ENCODE measurements around the gene PCDHA8. TPM values are rescaled to one million over a fixed set of nuclear protein-coding genes. Genes with fewer than 3 reads are reported as not detected.

PCDHA8 gene
- total and polyA plus RNA-seq, 2 of the 13 experiments (the other 11 are each of a cell fraction or from before 2014, with no cell fraction given): 0.03 to 0.11 TPM

GRCh38 chr5:140828362-140828737 lies 12.6 kb upstream of the PCDHA8 start:
- no peaks in the 10 kb centered on the region; a peak in 1 of 5 replicates for H3K27me3 ChIP-seq (ENCODE audit: control insufficient read depth in 1 of 2, insufficient read depth in 2 of 2, low read length in 2 of 2)
- H3K9me3 ChIP-seq (ENCODE audit: low read length): no peaks in the 10 kb centered on the region
- H4K20me1 ChIP-seq (ENCODE audit: insufficient read depth, low read length): no peaks in the 10 kb centered on the region
- H3K79me2 ChIP-seq (ENCODE audit: insufficient read depth, low read length): no peaks in the 10 kb centered on the region
- POLR2A ChIA-PET: no interaction called here
- no peaks in the 10 kb centered on the region for H3K4me1 ChIP-seq (ENCODE audit: insufficient read depth, low read length)
- ATAC-seq (0 out of 3 replicates have a peak, but pooled peaks have one; percentile 29), DNase-seq (ENCODE audit: low spot score) (no peak), FAIRE-seq (no peak)
- TF ChIP-seq POGZ (CRISPR knock-in tag; IDR thresholded peaks at IDR 0.05) (no peak), PRMT3 (CRISPR knock-in tag; IDR thresholded peaks at IDR 0.05; ENCODE audit: borderline replicate concordance, low read depth) (no peak), MED8 (CRISPR knock-in tag; IDR thresholded peaks at IDR 0.05; ENCODE audit: insufficient replicate concordance) (no peak), ZNF460 (CRISPR knock-in tag; IDR thresholded peaks at IDR 0.05; ENCODE audit: borderline replicate concordance) (no peak), ARID4A (CRISPR knock-in tag; IDR thresholded peaks at IDR 0.05; ENCODE audit: borderline replicate concordance) (no peak), TARDBP (CRISPR knock-in tag; IDR thresholded peaks at IDR 0.05) (no peak), JUNB (CRISPR knock-in tag; IDR thresholded peaks at IDR 0.05; ENCODE audit: borderline replicate concordance) (no peak), ATRX (CRISPR knock-in tag; IDR thresholded peaks at IDR 0.05; ENCODE audit: borderline replicate concordance) (no peak), ZNF710 (CRISPR knock-in tag; IDR thresholded peaks at IDR 0.05; ENCODE audit: borderline replicate concordance) (no peak)
- TF ChIP-seq, protein P1, sequence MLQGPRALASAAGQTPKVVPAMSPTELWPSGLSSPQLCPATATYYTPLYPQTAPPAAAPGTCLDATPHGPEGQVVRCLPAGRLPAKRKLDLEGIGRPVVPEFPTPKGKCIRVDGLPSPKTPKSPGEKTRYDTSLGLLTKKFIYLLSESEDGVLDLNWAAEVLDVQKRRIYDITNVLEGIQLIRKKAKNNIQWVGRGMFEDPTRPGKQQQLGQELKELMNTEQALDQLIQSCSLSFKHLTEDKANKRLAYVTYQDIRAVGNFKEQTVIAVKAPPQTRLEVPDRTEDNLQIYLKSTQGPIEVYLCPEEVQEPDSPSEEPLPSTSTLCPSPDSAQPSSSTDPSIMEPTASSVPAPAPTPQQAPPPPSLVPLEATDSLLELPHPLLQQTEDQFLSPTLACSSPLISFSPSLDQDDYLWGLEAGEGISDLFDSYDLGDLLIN (CRISPR knock-in tag; IDR thresholded peaks at IDR 0.05; ENCODE audit: borderline replicate concordance): no peak
- no peaks in the 10 kb centered on the region for H3K36me3 ChIP-seq (replicated peaks in 1 of 2; ENCODE audit: control insufficient read depth in 1 of 2, insufficient read depth in 2 of 2, low read length in 2 of 2)
- H3K9ac ChIP-seq (ENCODE audit: insufficient read depth, low read depth, low read length): no peak overlapping the region
- no peak overlapping the region for H2AFZ ChIP-seq (ENCODE audit: low read length)
- 55% methylated on average over 17 of the region's 18 CpGs for WGBS (ENCODE audit: low lambda C conversion rate)
- CTCF ChIA-PET (ENCODE audit: low intra/inter-chr PET ratio, low total read pairs): no interaction called here
- H3K4me3 ChIP-seq (replicated peaks in 1 of 3; ENCODE audit: insufficient read depth in 1 of 3, low read depth in 2 of 3, low read length in 3 of 3): no peak overlapping the region
- H3K4me2 ChIP-seq (ENCODE audit: low read depth, low read length): no peak overlapping the region
- in situ Hi-C loops (cut with HindIII; ENCODE audit: extremely low pct_ligation_motif_present, low pct_unique_long_range_greater_than_20kb): no loop called here
- H3K27ac ChIP-seq (ENCODE audit: extremely low read length, insufficient read depth, low read length): no peak overlapping the region
- BruUV-seq (replicated peaks): no TSS peak
- intact Hi-C loops (cut with micrococcal nuclease; ENCODE audit: unreplicated experiment): no loop called here

Measured in HepG2 (cell line).